Mucosa of stomach (tissue), 1 donor: ENCODE measurements around the gene FBN1.

ENCODE experiments used
- H3K27me3 ChIP-seq: one replicate; pipeline ENCODE4 v1.7.0; 2013; ENCODE audit warnings: mild to moderate bottlenecking, low read length; ENCODE audit not compliant: control insufficient read depth, insufficient read depth
- H3K36me3 ChIP-seq: one replicate; pipeline ENCODE4 v1.7.0; 2013; ENCODE audit warnings: low read length; ENCODE audit not compliant: control insufficient read depth, insufficient read depth
- H3K4me1 ChIP-seq: one replicate; pipeline ENCODE4 v1.7.0; 2013; ENCODE audit warnings: mild to moderate bottlenecking, low read length; ENCODE audit not compliant: control insufficient read depth, insufficient read depth
- H3K4me3 ChIP-seq: one replicate; pipeline ENCODE4 v1.7.0; 2013; ENCODE audit warnings: low read length
- H3K9ac ChIP-seq: one replicate; pipeline ENCODE4 v1.7.0; 2013; ENCODE audit warnings: mild to moderate bottlenecking, low read length, moderate library complexity
- H3K9me3 ChIP-seq: one replicate; pipeline ENCODE4 v1.7.0; 2013; ENCODE audit warnings: mild to moderate bottlenecking, low read length, moderate library complexity; ENCODE audit not compliant: control insufficient read depth
- donor health status: Pancreatic carcinoma.

The FBN1 gene

GRCh38 chr15:48423896-48424475, 221.5 kb downstream of the FBN1 start:
- H3K27me3 ChIP-seq: no peaks in the 10 kb centered on the region
- H3K4me1 ChIP-seq: no peaks in the 10 kb centered on the region
- no peaks in the 10 kb centered on the region for H3K36me3 ChIP-seq
- H3K9me3 ChIP-seq: no peaks in the 10 kb centered on the region
- no peak overlapping the region for H3K4me3 ChIP-seq
- no peak overlapping the region for H3K9ac ChIP-seq

DNA sequence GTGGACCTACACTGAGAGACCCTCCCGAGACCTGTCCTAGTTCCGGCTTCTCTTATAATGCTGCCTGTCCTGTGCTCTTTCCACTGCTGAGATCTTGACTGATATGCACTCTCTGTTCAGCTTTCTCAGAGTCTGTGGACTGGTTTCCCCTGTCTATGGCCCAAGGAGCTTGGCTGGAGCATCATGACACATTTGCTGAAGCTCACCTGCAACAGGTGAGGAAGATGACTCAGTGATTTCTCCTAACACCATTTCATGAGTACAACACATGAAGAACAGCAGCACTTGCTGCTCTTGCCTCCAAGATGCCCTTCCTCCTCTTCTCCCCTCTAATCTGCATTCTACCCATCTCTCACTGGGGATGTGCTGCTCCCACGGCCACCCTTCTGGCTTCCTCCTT, 222.2 kb downstream of the FBN1 start:
- Histone ChIP-seq H3K4me3 (no peak overlapping the region), H3K9ac (no peak overlapping the region), H3K36me3 (no peaks in the 10 kb centered on the region), H3K9me3 (no peaks in the 10 kb centered on the region), H3K27me3 (no peaks in the 10 kb centered on the region), H3K4me1 (no peaks in the 10 kb centered on the region)

GRCh38 chr15:48422401-48422800, 223.1 kb downstream of the FBN1 start:
- Histone ChIP-seq H3K27me3 (no peaks in the 10 kb centered on the region), H3K9ac (no peak overlapping the region), H3K4me1 (no peaks in the 10 kb centered on the region), H3K36me3 (no peaks in the 10 kb centered on the region), H3K4me3 (no peak overlapping the region), H3K9me3 (no peaks in the 10 kb centered on the region)

- H3K4me3 ChIP-seq: no peak overlapping the region
- no peaks in the 10 kb centered on the region for H3K36me3 ChIP-seq
- H3K9me3 ChIP-seq: no peaks in the 10 kb centered on the region
- H3K9ac ChIP-seq: no peak overlapping the region
- no peaks in the 10 kb centered on the region for H3K27me3 ChIP-seq
- H3K4me1 ChIP-seq: no peaks in the 10 kb centered on the region
Measured at GRCh38 chr15:48421362-48421761, 224.1 kb downstream of the FBN1 start.

DNA sequence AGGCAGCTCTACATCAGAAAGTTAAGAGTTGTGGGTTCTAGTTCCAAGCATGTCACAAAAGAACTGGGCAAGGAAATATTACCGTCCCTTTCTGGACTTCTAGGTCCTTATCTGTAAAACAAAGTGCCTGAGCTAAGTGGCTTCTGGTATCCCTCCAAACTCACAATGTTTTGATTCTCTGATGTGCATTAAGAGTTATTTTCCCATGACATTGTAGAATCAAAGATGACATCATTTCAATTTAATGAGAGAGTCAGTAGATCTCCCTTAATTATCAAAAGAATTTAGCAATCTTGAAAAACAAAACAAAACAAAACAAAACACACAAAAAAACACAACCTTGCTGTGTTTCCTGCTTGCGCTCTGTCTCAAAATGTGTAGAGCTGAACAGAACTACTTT, 225.6 kb downstream of the FBN1 start:
- Histone ChIP-seq H3K36me3 (no peaks in the 10 kb centered on the region), H3K4me1 (no peaks in the 10 kb centered on the region)

GRCh38 chr15:48418343-48418742, 227.2 kb downstream of the FBN1 start:
- H3K27me3 ChIP-seq: no peaks in the 10 kb centered on the region
- H3K36me3 ChIP-seq: no peaks in the 10 kb centered on the region
- no peak overlapping the region for H3K4me3 ChIP-seq
- H3K4me1 ChIP-seq: no peaks in the 10 kb centered on the region
- no peaks in the 10 kb centered on the region for H3K9me3 ChIP-seq
- H3K9ac ChIP-seq: no peak overlapping the region

More for the DNA sequence above, 225.6 kb downstream of the FBN1 start:
- Histone ChIP-seq H3K9me3 (no peaks in the 10 kb centered on the region), H3K9ac (no peak overlapping the region), H3K4me3 (no peak overlapping the region), H3K27me3 (no peaks in the 10 kb centered on the region)

- Histone ChIP-seq H3K4me1 (no peaks in the 10 kb centered on the region), H3K27me3 (no peaks in the 10 kb centered on the region), H3K9me3 (no peaks in the 10 kb centered on the region), H3K36me3 (no peaks in the 10 kb centered on the region), H3K4me3 (no peak overlapping the region), H3K9ac (no peak overlapping the region)
Measured at GRCh38 chr15:48416301-48416700, 229.2 kb downstream of the FBN1 start.

DNA sequence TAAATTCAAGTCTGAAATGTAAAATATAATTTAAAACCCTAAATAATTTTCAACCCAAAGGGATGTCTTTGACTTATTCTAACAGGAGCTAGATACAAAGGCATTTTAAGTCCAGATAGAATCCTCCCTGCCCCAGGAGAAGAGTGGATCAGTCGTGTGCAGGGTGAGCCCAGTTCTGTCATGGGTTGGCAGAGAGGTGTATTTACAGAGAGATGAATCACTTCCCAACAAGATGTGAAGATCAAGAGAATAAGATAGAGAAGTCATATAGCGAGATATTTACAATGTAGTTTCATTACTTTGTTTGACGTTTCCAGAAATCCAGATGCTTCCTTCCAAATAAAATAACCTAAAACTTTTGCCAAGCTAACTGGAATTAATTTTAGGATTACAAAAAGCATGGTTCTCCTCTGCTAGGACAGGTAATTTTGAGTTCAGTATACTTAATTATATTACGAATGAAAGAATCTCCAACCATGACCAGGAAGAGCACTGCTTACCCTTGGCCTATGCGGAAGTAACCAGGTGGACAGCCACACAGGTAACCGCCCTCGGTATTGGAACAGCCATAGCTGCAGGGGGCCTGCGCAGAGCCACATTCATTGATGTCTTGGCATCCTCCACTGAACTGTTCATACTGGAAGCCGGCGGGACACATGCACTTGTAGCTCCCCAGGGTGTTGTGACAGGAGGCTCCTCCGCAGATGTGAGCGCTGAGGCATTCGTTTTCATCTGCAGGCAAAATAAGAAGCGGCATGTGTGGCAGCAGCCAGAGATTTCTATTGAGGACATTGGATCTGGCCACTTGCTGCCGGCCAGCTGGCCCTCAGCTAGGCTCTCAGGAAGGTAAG, 230.2 kb downstream of the FBN1 start:
- no peak overlapping the region for H3K9ac ChIP-seq
- no peak overlapping the region for H3K4me3 ChIP-seq
- no peaks in the 10 kb centered on the region for H3K27me3 ChIP-seq
- no peaks in the 10 kb centered on the region for H3K9me3 ChIP-seq
- H3K4me1 ChIP-seq: no peaks in the 10 kb centered on the region
- H3K36me3 ChIP-seq: no peaks in the 10 kb centered on the region

- Histone ChIP-seq H3K9me3 (no peaks in the 10 kb centered on the region), H3K4me3 (no peak overlapping the region), H3K27me3 (no peaks in the 10 kb centered on the region), H3K9ac (no peak overlapping the region), H3K4me1 (no peaks in the 10 kb centered on the region), H3K36me3 (no peaks in the 10 kb centered on the region)
Measured at GRCh38 chr15:48414015-48414414, 231.5 kb downstream of the FBN1 start.

- H3K36me3 ChIP-seq: no peaks in the 10 kb centered on the region
- no peak overlapping the region for H3K9ac ChIP-seq
- H3K4me1 ChIP-seq: no peaks in the 10 kb centered on the region
- no peaks in the 10 kb centered on the region for H3K27me3 ChIP-seq
- H3K9me3 ChIP-seq: no peaks in the 10 kb centered on the region
- H3K4me3 ChIP-seq: no peak overlapping the region
Measured at GRCh38 chr15:48413304-48413703, 232.2 kb downstream of the FBN1 start.

DNA sequence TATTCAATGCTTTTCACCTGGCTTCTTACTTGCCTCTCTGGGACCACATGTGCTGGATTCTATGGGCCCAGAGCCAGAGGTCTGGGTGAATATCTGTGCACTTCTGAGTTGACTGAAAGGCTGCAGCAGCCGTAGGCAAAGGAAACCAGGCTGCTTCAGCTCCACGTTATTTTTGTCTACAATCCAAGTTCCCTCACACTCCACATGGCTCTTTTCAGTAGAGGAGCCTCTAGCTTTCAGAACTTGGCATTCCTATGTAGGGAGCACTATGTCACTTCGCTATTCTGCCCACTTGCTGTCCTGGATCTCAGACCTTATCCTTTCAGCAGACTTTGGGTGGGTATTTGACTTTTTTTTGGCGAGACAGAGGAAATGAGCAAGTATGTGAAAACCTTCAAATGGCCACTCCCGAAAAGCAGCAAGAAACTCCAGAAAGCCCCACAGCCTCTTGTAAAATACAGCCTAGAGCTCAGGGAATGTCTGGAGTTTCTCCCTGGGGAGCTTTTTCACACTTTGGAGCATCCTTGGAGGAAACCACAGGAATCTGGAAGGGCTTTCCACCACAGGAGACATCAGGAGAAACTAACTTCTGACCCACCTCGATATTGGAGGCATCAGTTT, 233.4 kb downstream of the FBN1 start:
- no peak overlapping the region for H3K4me3 ChIP-seq
- H3K36me3 ChIP-seq: no peaks in the 10 kb centered on the region
- no peaks in the 10 kb centered on the region for H3K27me3 ChIP-seq
- H3K9ac ChIP-seq: no peak overlapping the region
- no peaks in the 10 kb centered on the region for H3K4me1 ChIP-seq
- no peaks in the 10 kb centered on the region for H3K9me3 ChIP-seq

GRCh38 chr15:48409623-48410022, 235.9 kb downstream of the FBN1 start:
- Histone ChIP-seq H3K36me3 (no peaks in the 10 kb centered on the region), H3K4me1 (no peaks in the 10 kb centered on the region)

More at GRCh38 chr15:48409623-48410022, 235.9 kb downstream of the FBN1 start:
- Histone ChIP-seq H3K9ac (no peak overlapping the region), H3K4me3 (no peak overlapping the region), H3K27me3 (no peaks in the 10 kb centered on the region), H3K9me3 (no peaks in the 10 kb centered on the region)
